HepG2 (cell line): ENCODE results near the gene ASTN2. TPM values are rescaled to one million over a fixed set of nuclear protein-coding genes. Genes with fewer than 3 reads are reported as not detected.

Experiments
- ATAC-seq: fragments of 200-7000 bp; cut with Tn5 transposase; 3 replicates; pipeline ENCODE4 v1.9.1; 2020; ENCODE audit warnings: mild to moderate bottlenecking, moderate library complexity
- BruUV-seq: library from RNA; stranded (reverse); fragments of 400-500 nt; replicated peaks from 2 replicates; lab custom pipeline; 2021; lab: Mats Ljungman, UMichigan
- CTCF ChIA-PET: fragments of 300-600 bp; formaldehyde crosslinking; extraction: SDS; loops from one replicate; lab custom pipeline; 2021; ENCODE audit warnings: low total read pairs, inconsistent platforms, low intra/inter-chr PET ratio; lab: Yijun Ruan, JAX
- POLR2A ChIA-PET: fragments of 350-600 bp; sonication (Branson Sonifier 250); formaldehyde crosslinking; loops from one replicate; lab custom pipeline; 2020; ENCODE audit warnings: antibody characterized with exemption, inconsistent platforms; lab: Yijun Ruan, JAX
- DNase-seq: peaks from one replicate; pipeline ENCODE4 v3.0.0-alpha.2; 2015; ENCODE audit warnings: low spot score
- FAIRE-seq: peaks from 3 replicates; lab custom pipeline; 2011; peaks lifted over from hg19 to GRCh38; lab: Jason Lieb, UNC
- H2AFZ ChIP-seq: one replicate; pipeline ENCODE4 v1.6.1; 2011; ENCODE audit warnings: low read length, inconsistent platforms
- H3K27ac ChIP-seq: fragments of 300-600 bp; 3 replicates; pipeline ENCODE4 v1.8.0; 2011; ENCODE audit warnings: mixed run types, mild to moderate bottlenecking, mixed read lengths, low read length, inconsistent platforms; ENCODE audit not compliant: insufficient read depth; ENCODE audit errors: extremely low read length
- H3K27me3 ChIP-seq, 2 experiments: fragments of 200-600 bp in 1 of 2; 2 replicates in 1 of 2; 3 replicates in 1 of 2; pipeline versions ENCODE4 v1.6.0 to v1.8.0; 2011; ENCODE audit warnings: low read length in 2 of 2, mild to moderate bottlenecking in 2 of 2, moderate library complexity in 2 of 2, inconsistent platforms in 1 of 2; ENCODE audit not compliant: insufficient read depth in 2 of 2, control insufficient read depth in 1 of 2
- H3K36me3 ChIP-seq, 2 experiments: fragments of 200-600 bp in 1 of 2; replicated peaks in 1 of 2; 2 replicates in 1 of 2; 3 replicates in 1 of 2; pipeline versions ENCODE4 v1.5.1 to v1.8.0; 2011; ENCODE audit warnings: low read length in 2 of 2, inconsistent platforms in 1 of 2; ENCODE audit not compliant: insufficient read depth in 2 of 2, control insufficient read depth in 1 of 2
- H3K4me1 ChIP-seq: 2 replicates; pipeline ENCODE4 v1.5.1; 2012; ENCODE audit warnings: low read length, inconsistent platforms; ENCODE audit not compliant: insufficient read depth
- H3K4me2 ChIP-seq: 2 replicates; pipeline ENCODE4 v1.6.0; 2011; ENCODE audit warnings: low read depth, low read length, inconsistent platforms
- H3K4me3 ChIP-seq, 3 experiments: fragments of 200-600 bp in 1 of 3; sonication (generic), shearing (Covaris generic) in 1 of 3; replicated peaks in 1 of 3; 2 replicates each; pipeline ENCODE4 v1.5.1; 2011 to 2016; ENCODE audit warnings: low read length in 3 of 3, inconsistent platforms in 2 of 3, low read depth in 2 of 3, mild to moderate bottlenecking in 2 of 3, control low read depth in 1 of 3, mixed read lengths in 1 of 3; ENCODE audit not compliant: insufficient read depth in 1 of 3
- H3K79me2 ChIP-seq: one replicate; pipeline ENCODE4 v1.6.1; 2011; ENCODE audit warnings: low read length, inconsistent platforms; ENCODE audit not compliant: insufficient read depth
- H3K9ac ChIP-seq: 2 replicates; pipeline ENCODE4 v1.6.0; 2011; ENCODE audit warnings: mild to moderate bottlenecking, low read depth, low read length, inconsistent platforms; ENCODE audit not compliant: insufficient read depth
- H3K9me3 ChIP-seq: 2 replicates; pipeline ENCODE4 v1.5.1; 2012; ENCODE audit warnings: mild to moderate bottlenecking, low read length
- H4K20me1 ChIP-seq: 2 replicates; pipeline ENCODE4 v1.6.0; 2011; ENCODE audit warnings: inconsistent platforms, mild to moderate bottlenecking, low read length, moderate library complexity; ENCODE audit not compliant: insufficient read depth
- HIVEP1 ChIP-seq: sonication (generic); formaldehyde crosslinking; IDR thresholded peaks from 2 replicates; pipeline ENCODE4 v1.4.0; 2020; ENCODE audit warnings: mild to moderate bottlenecking, missing genetic modification reagents
- HOXA5 ChIP-seq: sonication (generic); formaldehyde crosslinking; IDR thresholded peaks from 2 replicates; pipeline ENCODE4 v1.4.0; 2020; ENCODE audit warnings: missing genetic modification reagents
- MAFG ChIP-seq: sonication (generic); formaldehyde crosslinking; IDR thresholded peaks from 2 replicates; pipeline ENCODE4 v1.5.1; 2020; ENCODE audit warnings: mild to moderate bottlenecking, missing genetic modification reagents
- MATR3 ChIP-seq: sonication (generic); formaldehyde crosslinking; IDR thresholded peaks from 2 replicates; pipeline ENCODE4 v1.4.0; 2020; ENCODE audit warnings: missing genetic modification reagents
- NFIC ChIP-seq: IDR thresholded peaks from 2 replicates; pipeline ENCODE4 v1.6.1; 2012; ENCODE audit warnings: mild to moderate bottlenecking, low read length, inconsistent platforms
- POLR2A ChIP-seq, 2 experiments: IDR thresholded peaks; 2 replicates each; pipeline ENCODE4 v1.6.1; 2011; ENCODE audit warnings: low read depth in 2 of 2, low read length in 2 of 2, mild to moderate bottlenecking in 1 of 2, moderate library complexity in 1 of 2; ENCODE audit not compliant: insufficient read depth in 1 of 2
- RNF2 ChIP-seq: fragments of 450-650 bp; conservative IDR thresholded peaks from 2 replicates; pipeline ENCODE4 v1.6.1; 2016; ENCODE audit warnings: low read depth
- SNAPC5 ChIP-seq: sonication (generic); formaldehyde crosslinking; IDR thresholded peaks from 2 replicates; pipeline ENCODE4 v1.8.1; 2023; ENCODE audit warnings: mild to moderate bottlenecking, missing genetic modification reagents, borderline replicate concordance
- SOX13 ChIP-seq, 3 experiments: fragments of 450-650 bp in 1 of 3; sonication (generic) in 1 of 3; formaldehyde crosslinking in 1 of 3; IDR thresholded peaks in 2 of 3; conservative IDR thresholded peaks in 1 of 3; 2 replicates each; pipeline versions ENCODE4 v1.5.0 to v1.6.1; 2016 to 2020; ENCODE audit warnings: antibody characterized with exemption in 1 of 3, mild to moderate bottlenecking in 1 of 3, missing compliant biosample characterization in 1 of 3, missing genetic modification reagents in 1 of 3, moderate library complexity in 1 of 3
- TCF7 ChIP-seq: sonication (generic); IDR thresholded peaks from 2 replicates; pipeline ENCODE4 v1.6.1; 2016; ENCODE audit warnings: antibody characterized with exemption, low read depth
- ZBTB10 ChIP-seq: sonication (generic); formaldehyde crosslinking; IDR thresholded peaks from 2 replicates; pipeline ENCODE4 v1.4.0; 2020; ENCODE audit warnings: missing genetic modification reagents, borderline replicate concordance
- ZNF264 ChIP-seq: sonication (generic); formaldehyde crosslinking; IDR thresholded peaks from 2 replicates; pipeline ENCODE4 v1.4.0; 2020; ENCODE audit warnings: missing genetic modification reagents
- ZNF687 ChIP-seq: sonication (generic); formaldehyde crosslinking; IDR thresholded peaks from 2 replicates; pipeline ENCODE4 v1.5.1; 2020; ENCODE audit warnings: mild to moderate bottlenecking, missing genetic modification reagents, moderate library complexity
- ZNF839 ChIP-seq: sonication (generic); formaldehyde crosslinking; IDR thresholded peaks from 2 replicates; pipeline ENCODE4 v1.4.0; 2020; ENCODE audit warnings: missing genetic modification reagents, mild to moderate bottlenecking, borderline replicate concordance
- ZSCAN12 ChIP-seq: sonication (generic); formaldehyde crosslinking; IDR thresholded peaks from 2 replicates; pipeline ENCODE4 v1.9.0; 2021; ENCODE audit warnings: mild to moderate bottlenecking, missing genetic modification reagents
- WGBS: methylation state at CpG from one replicate; pipeline ENCODE4 v1.1.6; 2017; ENCODE audit warnings: low lambda C conversion rate; 5-methylcytosine and 5-hydroxymethylcytosine counted together
- in situ Hi-C: cut with HindIII; loops from 2 replicates; pipeline ENCODE4 v1.10.0; 2017; ENCODE audit warnings: low pct_unique_long_range_greater_than_20kb; ENCODE audit not compliant: extremely low pct_ligation_motif_present
- intact Hi-C: fragments of 100-400 bp; cut with micrococcal nuclease; formaldehyde crosslinking; loops from one replicate; pipeline ENCODE4 v1.10.0; 2022; ENCODE audit not compliant: unreplicated experiment
- polyA plus RNA-seq, 8 experiments: library from polyadenylated mRNA; depleted of rRNA in 3 of 8; stranded (reverse) in 7 of 8; unstranded in 1 of 8; fragments of >200 nt; fragmentation: Illumina TruSeq in 4 of 8; extraction: Trizol in 4 of 8; gene quantifications; 2 replicates each; pipeline versions ENCODE4 v1.2.1 to v1.2.3, GENCODE V29; 2011 to 2016; ENCODE audit warnings: low read depth in 4 of 8, missing spikeins in 1 of 8, mixed read lengths in 1 of 8; ENCODE audit not compliant: insufficient read depth in 1 of 8
- total RNA-seq, 5 experiments: library from RNA; depleted of rRNA; stranded (reverse); fragments of >200 nt; fragmentation: Illumina TruSeq; extraction: Trizol; gene quantifications; 2 replicates each; pipeline ENCODE4 v1.2.3, GENCODE V29; 2016; ENCODE audit warnings: low read depth in 1 of 5

ASTN2 gene
- total and polyA plus RNA-seq, 2 of the 13 experiments (the other 11 are each of a cell fraction or from before 2014, with no cell fraction given) = 5.2 to 13.5 TPM

- intact Hi-C loops (no loop called here), in situ Hi-C loops (no loop called here)
- Histone ChIP-seq H3K4me1 (no peaks in the 10 kb centered on the region), H3K4me2 (no peak overlapping the region), H2AFZ (no peak overlapping the region), H3K9me3 (no peaks in the 10 kb centered on the region), H4K20me1 (no peaks in the 10 kb centered on the region), H3K9ac (no peak overlapping the region), H3K79me2 (no peaks in the 10 kb centered on the region), H3K4me3 (no peak overlapping the region), H3K27me3 (peaks cover 0 to 3% of the 10 kb centered on the region in 2 experiments; a peak in 1 of 5 replicates), H3K36me3 (no peaks in the 10 kb centered on the region), H3K27ac (no peak overlapping the region)
- no peak for TF ChIP-seq ZSCAN12
- no peak for TF ChIP-seq MAFG (CRISPR knock-in tag)
- no peak for TF ChIP-seq MATR3 (CRISPR knock-in tag)
- TF ChIP-seq ZNF839 (CRISPR knock-in tag) = no peak
- TF ChIP-seq RNF2 = no peak
- TF ChIP-seq TCF7 = no peak
- TF ChIP-seq NFIC = no peak
- no peak for TF ChIP-seq POLR2A (IDR thresholded peaks at IDR 0.05; ENCODE audit: insufficient read depth in 1 of 2, low read depth in 2 of 2, low read length in 2 of 2)
- no peak for TF ChIP-seq ZBTB10 (CRISPR knock-in tag)
- TF ChIP-seq ZNF687 (CRISPR knock-in tag) = no peak
- no peak for TF ChIP-seq SOX13 (IDR thresholded peaks at IDR 0.05)
- no peak for TF ChIP-seq SOX13 (CRISPR knock-in tag; conservative IDR thresholded peaks at IDR 0.05 in 1 of 2, IDR thresholded peaks at IDR 0.05 in 1 of 2)
- TF ChIP-seq SNAPC5 (CRISPR knock-in tag) = no peak
- TF ChIP-seq HOXA5 (CRISPR knock-in tag) = no peak
- no peak for TF ChIP-seq HIVEP1 (CRISPR knock-in tag)
- no peak for TF ChIP-seq ZNF264 (CRISPR knock-in tag)
- no peak for ATAC-seq
- CTCF ChIA-PET = no interaction called here
- WGBS = 2% methylated on average over 2 of the region's 2 CpGs
- no peak for DNase-seq
- no peak for FAIRE-seq
- POLR2A ChIA-PET = no interaction called here
- no TSS peak for BruUV-seq
Observed at GRCh38 chr9:117266855-117267497, 147.9 kb downstream of the ASTN2 start.
